K562 (cell line): ENCODE results near the gene NRXN3. TPM values are rescaled to one million over a fixed set of nuclear protein-coding genes. Genes with fewer than 3 reads are reported as not detected.

Experiments
- ATAC-seq: fragments of 200-7000 bp; cut with Tn5 transposase; 3 replicates; pipeline ENCODE4 v1.9.1; 2020; ENCODE audit warnings: moderate library complexity
- BruUV-seq: library from RNA; stranded (reverse); fragments of 400-500 nt; replicated peaks from 2 replicates; lab custom pipeline; 2021; lab: Mats Ljungman, UMichigan
- CTCF ChIA-PET: fragments of 300-600 bp; formaldehyde crosslinking; extraction: SDS; loops from one replicate; lab custom pipeline; 2021; ENCODE audit warnings: low intra/inter-chr PET ratio; lab: Yijun Ruan, JAX
- POLR2A ChIA-PET: fragments of 300-600, 350-650 bp; sonication (Branson Sonifier 250); formaldehyde crosslinking; extraction: SDS; loops from one replicate; lab custom pipeline; 2021; ENCODE audit warnings: antibody characterized with exemption, inconsistent platforms; lab: Yijun Ruan, JAX
- DNase-seq, 4 experiments: peaks; one replicate each; pipeline versions ENCODE4 v3.0.0 to v3.0.0-alpha.2; 2011 to 2018; ENCODE audit warnings: low spot score in 3 of 4, mixed read lengths in 3 of 4; ENCODE audit errors: extremely low read depth in 1 of 4
- FAIRE-seq: peaks from 2 replicates; lab custom pipeline; 2011; peaks lifted over from hg19 to GRCh38; lab: Jason Lieb, UNC
- H2AFZ ChIP-seq: 2 replicates; pipeline ENCODE4 v1.6.0; 2011; ENCODE audit warnings: low read depth, low read length, control low read depth, inconsistent platforms
- H3K27ac ChIP-seq: fragments of 200-600 bp; 3 replicates; pipeline ENCODE4 v1.8.0; 2011; ENCODE audit warnings: low read depth, mild to moderate bottlenecking, control low read depth, inconsistent platforms, low read length, moderate library complexity, mixed read lengths; ENCODE audit errors: extremely low read depth
- H3K27me3 ChIP-seq, 2 experiments: fragments of 300-600 bp in 1 of 2; 2 replicates in 1 of 2; 3 replicates in 1 of 2; pipeline versions ENCODE4 v1.6.0 to v1.8.0; 2011; ENCODE audit warnings: inconsistent platforms in 2 of 2, low read length in 2 of 2, mild to moderate bottlenecking in 1 of 2, mixed read lengths in 1 of 2, moderate library complexity in 1 of 2; ENCODE audit not compliant: control insufficient read depth in 2 of 2, insufficient read depth in 2 of 2
- H3K36me3 ChIP-seq: fragments of 300-600 bp; 3 replicates; pipeline ENCODE4 v1.8.0; 2011; ENCODE audit warnings: mild to moderate bottlenecking, low read length, inconsistent platforms; ENCODE audit not compliant: control insufficient read depth, insufficient read depth
- H3K4me1 ChIP-seq, 2 experiments: fragments of 200-600 bp in 1 of 2; replicated peaks in 1 of 2; 2 replicates in 1 of 2; 3 replicates in 1 of 2; pipeline versions ENCODE4 v1.5.1 to v1.8.0; 2011; ENCODE audit warnings: inconsistent platforms in 2 of 2, low read length in 2 of 2, mild to moderate bottlenecking in 1 of 2, mixed read lengths in 1 of 2, moderate library complexity in 1 of 2; ENCODE audit not compliant: control insufficient read depth in 2 of 2, insufficient read depth in 2 of 2
- H3K4me2 ChIP-seq: 2 replicates; pipeline ENCODE4 v1.6.1; 2011; ENCODE audit warnings: low read length, control low read depth, inconsistent platforms, mixed read lengths; ENCODE audit not compliant: insufficient read depth
- H3K4me3 ChIP-seq: fragments of 200-600 bp; sonication (generic), shearing (Covaris generic); 2 replicates; pipeline ENCODE4 v1.5.1; 2016; ENCODE audit warnings: control low read depth, inconsistent platforms
- H3K79me2 ChIP-seq: fragments of 200-600 bp; 3 replicates; pipeline ENCODE4 v1.8.0; 2011; ENCODE audit warnings: low read length, inconsistent platforms; ENCODE audit not compliant: control insufficient read depth, insufficient read depth
- H3K9ac ChIP-seq, 2 experiments: 2 replicates each; pipeline versions ENCODE4 v1.6.0 to v1.6.1; 2011; ENCODE audit warnings: low read depth in 2 of 2, low read length in 2 of 2, control low read depth in 1 of 2, inconsistent platforms in 1 of 2, mild to moderate bottlenecking in 1 of 2, mixed read lengths in 1 of 2; ENCODE audit not compliant: insufficient read depth in 1 of 2
- H3K9me1 ChIP-seq: one replicate; pipeline ENCODE4 v1.6.0; 2011; ENCODE audit warnings: inconsistent platforms, mild to moderate bottlenecking, low read length, moderate library complexity; ENCODE audit not compliant: control insufficient read depth, insufficient read depth
- H3K9me3 ChIP-seq: replicated peaks from 2 replicates; pipeline ENCODE4 v1.5.1; 2011; ENCODE audit warnings: low read depth, low read length, inconsistent platforms; ENCODE audit not compliant: control insufficient read depth, insufficient read depth
- H4K20me1 ChIP-seq: replicated peaks from 2 replicates; pipeline ENCODE4 v1.6.1; 2011; ENCODE audit warnings: low read length, inconsistent platforms, mixed read lengths; ENCODE audit not compliant: control insufficient read depth, insufficient read depth
- KAT7 ChIP-seq: sonication (generic); formaldehyde crosslinking; IDR thresholded peaks from 2 replicates; pipeline ENCODE4 v1.8.0; 2022; ENCODE audit warnings: missing genetic modification reagents, mild to moderate bottlenecking, borderline replicate concordance
- L3MBTL2 ChIP-seq: fragments of 450-650 bp; IDR thresholded peaks from 2 replicates; pipeline ENCODE4 v1.6.1; 2016; ENCODE audit warnings: mild to moderate bottlenecking, moderate library complexity
- PCBP2 ChIP-seq: fragments of 200-400 bp; formaldehyde crosslinking; IDR thresholded peaks from 2 replicates; pipeline ENCODE4 v1.6.1; 2018; ENCODE audit warnings: low read length, low read depth, mild to moderate bottlenecking, moderate library complexity; ENCODE audit not compliant: poor library complexity, severe bottlenecking
- WGBS: fragments of 100-300 bp; shearing (Covaris generic); methylation state at CpG from one replicate; pipeline ENCODE4 v1.1.6; 2016; ENCODE audit warnings: low coverage, mixed read lengths; ENCODE audit not compliant: insufficient coverage; ENCODE audit errors: missing lambda C conversion rate; 5-methylcytosine and 5-hydroxymethylcytosine counted together
- in situ Hi-C: fragments of 300-500 bp; cut with MboI; formaldehyde crosslinking; loops from 4 replicates; pipeline ENCODE4 v1.15.0; 2018; ENCODE audit warnings: inconsistent platforms, mixed read lengths
- intact Hi-C: fragments of 100-400 bp; cut with micrococcal nuclease; formaldehyde crosslinking; loops from 2 replicates; pipeline ENCODE4 v1.14.2; 2022
- polyA plus RNA-seq, 8 experiments: library from polyadenylated mRNA; depleted of rRNA in 4 of 8; stranded (reverse) in 5 of 8; unstranded in 3 of 8; fragments of >200 nt; fragmentation: Nextera tagmentation in 2 of 8; fragmentation: Illumina TruSeq in 1 of 8; extraction: Ambion mirVana in 2 of 8; extraction: Trizol in 1 of 8; gene quantifications; 2 replicates each; pipeline versions ENCODE4 v1.2.1 to v1.2.3, GENCODE V29; 2011 to 2014; ENCODE audit warnings: inconsistent platforms in 1 of 8, missing spikeins in 1 of 8
- total RNA-seq, 7 experiments: library from RNA; depleted of rRNA in 6 of 7; stranded (reverse); fragments of >200 nt in 6 of 7; fragmentation: Illumina TruSeq in 2 of 7; extraction: Trizol in 2 of 7; gene quantifications; 2 replicates each; pipeline versions ENCODE4 v1.2.1 to v1.2.3, GENCODE V29; 2011 to 2021; ENCODE audit warnings: low replicate concordance in 1 of 7
- TF ChIP-seq, protein P1 (sequence below): fragments of 250-450 bp; sonication (Bioruptor Pico); IDR thresholded peaks from 2 replicates; pipeline ENCODE4 v1.8.0; 2022; ENCODE audit warnings: inconsistent platforms, mild to moderate bottlenecking, moderate library complexity, borderline replicate concordance

NRXN3 gene
- total and polyA plus RNA-seq, 9 of the 15 experiments (the other 6 are each of a cell fraction or from before 2014, with no cell fraction given): 0.09 TPM; not detected in 8

- DNase-seq: no peak
- H2AFZ ChIP-seq: no peak overlapping the region
- no TSS peak for BruUV-seq
- no peaks in the 10 kb centered on the region for H3K79me2 ChIP-seq
- no peak overlapping the region for H3K27ac ChIP-seq
- POLR2A ChIA-PET: no interaction called here
- H3K9me3 ChIP-seq: no peaks in the 10 kb centered on the region
- TF ChIP-seq PCBP2 (no peak), KAT7 (CRISPR knock-in tag) (no peak), L3MBTL2 (no peak)
- TF ChIP-seq, protein P1, sequence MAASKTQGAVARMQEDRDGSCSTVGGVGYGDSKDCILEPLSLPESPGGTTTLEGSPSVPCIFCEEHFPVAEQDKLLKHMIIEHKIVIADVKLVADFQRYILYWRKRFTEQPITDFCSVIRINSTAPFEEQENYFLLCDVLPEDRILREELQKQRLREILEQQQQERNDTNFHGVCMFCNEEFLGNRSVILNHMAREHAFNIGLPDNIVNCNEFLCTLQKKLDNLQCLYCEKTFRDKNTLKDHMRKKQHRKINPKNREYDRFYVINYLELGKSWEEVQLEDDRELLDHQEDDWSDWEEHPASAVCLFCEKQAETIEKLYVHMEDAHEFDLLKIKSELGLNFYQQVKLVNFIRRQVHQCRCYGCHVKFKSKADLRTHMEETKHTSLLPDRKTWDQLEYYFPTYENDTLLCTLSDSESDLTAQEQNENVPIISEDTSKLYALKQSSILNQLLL (CRISPR knock-in tag): no peak
- TF ChIP-seq, all 486 proteins: peak for 0
- Histone ChIP-seq H3K4me2 (no peak overlapping the region), H3K9ac (no peak overlapping the region), H3K9me1 (no peaks in the 10 kb centered on the region), H3K4me1 (no peaks in the 10 kb centered on the region), H3K36me3 (no peaks in the 10 kb centered on the region), H4K20me1 (no peaks in the 10 kb centered on the region), H3K27me3 (no peaks in the 10 kb centered on the region), H3K4me3 (no peak overlapping the region)
- intact Hi-C loops (no loop called here), in situ Hi-C loops (no loop called here)
- ATAC-seq: no peak
- WGBS: under 1% methylated on average over 6 of the region's 6 CpGs
- FAIRE-seq: no peak
- CTCF ChIA-PET: no interaction called here
Observed at GRCh38 chr14:79630288-79630960, 1460.3 kb downstream of the NRXN3 start.
